ENCODE measurements around the gene CREBBP. TPM values are rescaled to one million over a fixed set of nuclear protein-coding genes. Genes with fewer than 3 reads are reported as not detected.

Gene CREBBP
- total RNA-seq, 1 donor from 2014 or later: 53.0 TPM

DNA sequence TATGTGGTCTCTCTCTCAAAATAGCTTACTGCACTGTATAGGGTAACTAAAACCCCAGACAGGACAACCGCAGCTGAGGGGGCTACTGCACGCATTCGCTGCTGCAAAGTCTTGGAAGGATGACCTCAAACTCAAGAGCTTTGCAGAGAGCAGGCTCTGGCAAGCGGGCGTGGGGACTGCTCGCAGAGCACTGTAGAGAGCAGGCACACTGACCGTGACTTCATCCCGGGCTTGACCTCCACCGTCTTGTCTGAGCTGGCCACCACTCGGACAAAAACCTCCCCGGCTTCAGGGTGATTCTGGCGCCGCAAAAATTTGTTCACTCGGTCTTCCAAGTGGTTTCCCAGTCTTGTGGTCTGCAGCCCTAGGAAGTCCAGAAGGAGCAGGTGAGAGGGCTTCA lies 140.3 kb downstream of the CREBBP start:
- Histone ChIP-seq H3K79me2 (ENCODE audit: insufficient read depth, low read length) (no peaks in the 10 kb centered on the region), H4K20me1 (ENCODE audit: insufficient read depth, low read length) (peaks cover 48% of the 10 kb centered on the region), H3K4me1 (ENCODE audit: insufficient read depth, low read length) (peaks cover 2% of the 10 kb centered on the region), H3K4me2 (ENCODE audit: low read length) (no peak overlapping the region), H3K4me3 (ENCODE audit: insufficient read depth, low read depth, low read length) (no peak overlapping the region), H3K9me3 (ENCODE audit: insufficient read depth, low read depth, low read length) (no peaks in the 10 kb centered on the region), H3K27me3 (ENCODE audit: insufficient read depth, low read length) (no peaks in the 10 kb centered on the region), H3K36me3 (ENCODE audit: insufficient read depth, low read length) (peaks cover 56% of the 10 kb centered on the region), H3K9ac (ENCODE audit: low read length) (no peak overlapping the region), H2AFZ (ENCODE audit: low read depth, low read length) (no peak overlapping the region), H3K27ac (ENCODE audit: low read depth, low read length) (no peak overlapping the region)
- H3K9me3 Mint-ChIP-seq (ENCODE audit: unreplicated experiment): no peaks in the 10 kb centered on the region
- TF ChIP-seq EZH2 (IDR thresholded peaks at IDR 0.05; ENCODE audit: insufficient read depth, low read length): no peak
- DNase-seq (ENCODE audit: low read depth) (no peak), FAIRE-seq (no peak)
- H3K4me3 Mint-ChIP-seq (ENCODE audit: unreplicated experiment): no peak overlapping the region
- peaks cover 9% of the 10 kb centered on the region for H3K4me1 Mint-ChIP-seq (ENCODE audit: low read depth, unreplicated experiment)
- no peak overlapping the region for H3K27ac Mint-ChIP-seq (ENCODE audit: unreplicated experiment)
- H3K36me3 Mint-ChIP-seq (ENCODE audit: low read depth, unreplicated experiment): peaks cover 28% of the 10 kb centered on the region
- H3K27me3 Mint-ChIP-seq (ENCODE audit: low read depth, unreplicated experiment): no peaks in the 10 kb centered on the region

DNA sequence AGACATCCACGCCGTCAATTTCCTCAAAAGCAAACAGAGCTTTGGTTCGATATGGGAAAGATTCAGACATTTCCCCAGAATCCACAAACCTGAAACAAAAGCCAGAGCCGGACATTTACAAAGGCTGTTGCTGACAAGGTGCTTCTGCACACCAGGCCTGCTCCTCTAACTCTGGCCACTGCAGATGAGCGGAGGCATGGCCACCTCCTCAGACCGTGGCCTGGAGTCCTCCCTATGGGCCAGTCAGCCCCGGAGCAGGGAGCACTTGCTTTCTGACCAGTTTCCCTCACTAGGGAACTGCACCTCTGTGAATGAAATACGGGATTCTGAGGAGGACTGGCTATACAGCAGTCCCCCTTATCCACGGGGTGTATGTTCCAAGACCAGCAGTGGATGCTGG lies 140.9 kb downstream of the CREBBP start:
- Histone ChIP-seq H3K4me3 (ENCODE audit: insufficient read depth, low read depth, low read length) (no peak overlapping the region), H3K27ac (ENCODE audit: low read depth, low read length) (no peak overlapping the region), H3K9me3 (ENCODE audit: insufficient read depth, low read depth, low read length) (no peaks in the 10 kb centered on the region), H3K79me2 (ENCODE audit: insufficient read depth, low read length) (no peaks in the 10 kb centered on the region), H4K20me1 (ENCODE audit: insufficient read depth, low read length) (peaks cover 43% of the 10 kb centered on the region), H3K36me3 (ENCODE audit: insufficient read depth, low read length) (peaks cover 56% of the 10 kb centered on the region), H3K4me1 (ENCODE audit: insufficient read depth, low read length) (no peaks in the 10 kb centered on the region), H2AFZ (ENCODE audit: low read depth, low read length) (no peak overlapping the region), H3K27me3 (ENCODE audit: insufficient read depth, low read length) (no peaks in the 10 kb centered on the region), H3K4me2 (ENCODE audit: low read length) (no peak overlapping the region), H3K9ac (ENCODE audit: low read length) (no peak overlapping the region)
- DNase-seq (ENCODE audit: low read depth): no peak
- H3K27me3 Mint-ChIP-seq (ENCODE audit: low read depth, unreplicated experiment): no peaks in the 10 kb centered on the region
- peaks cover 29% of the 10 kb centered on the region for H3K36me3 Mint-ChIP-seq (ENCODE audit: low read depth, unreplicated experiment)
- H3K27ac Mint-ChIP-seq (ENCODE audit: unreplicated experiment): no peak overlapping the region
- H3K4me3 Mint-ChIP-seq (ENCODE audit: unreplicated experiment): no peak overlapping the region
- peaks cover 5% of the 10 kb centered on the region for H3K4me1 Mint-ChIP-seq (ENCODE audit: low read depth, unreplicated experiment)
- FAIRE-seq: no peak
- TF ChIP-seq CTCF (IDR thresholded peaks at IDR 0.05; ENCODE audit: insufficient read depth, low read depth, low read length) (no peak), EZH2 (IDR thresholded peaks at IDR 0.05; ENCODE audit: insufficient read depth, low read length) (no peak)
- H3K9me3 Mint-ChIP-seq (ENCODE audit: unreplicated experiment): no peaks in the 10 kb centered on the region

DNA sequence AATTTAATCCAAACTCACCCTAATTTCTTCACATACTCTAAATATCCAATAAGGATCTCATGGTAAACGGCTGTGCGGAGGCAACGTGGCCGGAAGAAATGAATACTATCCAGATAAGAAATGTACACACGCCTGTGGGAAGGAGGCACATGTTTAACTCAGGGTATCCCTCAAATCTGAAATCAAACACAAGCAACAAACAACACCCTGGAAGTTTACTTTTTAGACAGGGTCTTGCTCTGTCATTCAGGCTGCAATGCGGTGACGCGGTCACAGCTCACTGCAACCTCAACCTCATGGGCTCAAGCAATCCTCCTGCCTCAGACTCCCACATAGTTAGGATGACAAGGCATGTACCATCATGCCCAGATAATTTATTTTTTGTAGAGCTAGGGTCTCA lies 142.0 kb downstream of the CREBBP start:
- Histone ChIP-seq H3K4me1 (ENCODE audit: insufficient read depth, low read length) (no peaks in the 10 kb centered on the region), H3K27me3 (ENCODE audit: insufficient read depth, low read length) (no peaks in the 10 kb centered on the region), H3K9me3 (ENCODE audit: insufficient read depth, low read depth, low read length) (no peaks in the 10 kb centered on the region), H3K36me3 (ENCODE audit: insufficient read depth, low read length) (peaks cover 57% of the 10 kb centered on the region), H3K27ac (ENCODE audit: low read depth, low read length) (no peak overlapping the region), H3K9ac (ENCODE audit: low read length) (no peak overlapping the region), H3K4me3 (ENCODE audit: insufficient read depth, low read depth, low read length) (no peak overlapping the region), H3K4me2 (ENCODE audit: low read length) (no peak overlapping the region), H2AFZ (ENCODE audit: low read depth, low read length) (no peak overlapping the region), H3K79me2 (ENCODE audit: insufficient read depth, low read length) (peaks cover 4% of the 10 kb centered on the region), H4K20me1 (ENCODE audit: insufficient read depth, low read length) (peaks cover 40% of the 10 kb centered on the region)
- H3K27ac Mint-ChIP-seq (ENCODE audit: unreplicated experiment): no peak overlapping the region
- DNase-seq (ENCODE audit: low read depth): no peak
- peaks cover 29% of the 10 kb centered on the region for H3K36me3 Mint-ChIP-seq (ENCODE audit: low read depth, unreplicated experiment)
- TF ChIP-seq EZH2 (IDR thresholded peaks at IDR 0.05; ENCODE audit: insufficient read depth, low read length) (no peak), CTCF (IDR thresholded peaks at IDR 0.05; ENCODE audit: insufficient read depth, low read depth, low read length) (no peak)
- H3K4me1 Mint-ChIP-seq (ENCODE audit: low read depth, unreplicated experiment): no peaks in the 10 kb centered on the region
- no peaks in the 10 kb centered on the region for H3K27me3 Mint-ChIP-seq (ENCODE audit: low read depth, unreplicated experiment)
- H3K9me3 Mint-ChIP-seq (ENCODE audit: unreplicated experiment): no peaks in the 10 kb centered on the region
- H3K4me3 Mint-ChIP-seq (ENCODE audit: unreplicated experiment): no peak overlapping the region
- FAIRE-seq: no peak

Measured in astrocyte (in vitro differentiated cells and primary cell).